Activated T-helper 17 cell treated with anti-CD3 and anti-CD28 coated beads, Interleukin-2, amount 50 U/mL, for 72 hours (primary cell): Measurements from ENCODE around the gene VCL. TPM values are rescaled to one million over a fixed set of nuclear protein-coding genes. Genes with fewer than 3 reads are reported as not detected.
A peak's percentile ranks its signal among the peaks of the same experiment; 100 is the strongest.
"Not testable (repeated sequence)": the region's sequence is repeated elsewhere in the genome, so short reads cannot be mapped to it uniquely, and the experiment has no call there.

Experiments
- ATAC-seq: fragments of 150-1000 bp; cut with Tn5 transposase; replicated peaks from 2 replicates; pipeline ENCODE4 v1.10.0; 2021; ENCODE audit warnings: mild to moderate bottlenecking, moderate library complexity
- H3K27ac Mint-ChIP-seq: one replicate; pipeline ENCODE4 v1.8.0; 2022; ENCODE audit warnings: mixed read lengths
- H3K27me3 Mint-ChIP-seq: one replicate; pipeline ENCODE4 v1.8.0; 2022; ENCODE audit warnings: mixed read lengths
- H3K36me3 Mint-ChIP-seq: one replicate; pipeline ENCODE4 v1.8.0; 2022; ENCODE audit warnings: low read depth, mild to moderate bottlenecking, mixed read lengths
- H3K4me1 Mint-ChIP-seq: one replicate; pipeline ENCODE4 v1.8.0; 2022; ENCODE audit warnings: mixed read lengths
- H3K4me3 Mint-ChIP-seq: one replicate; pipeline ENCODE4 v1.8.0; 2022; ENCODE audit warnings: mild to moderate bottlenecking, mixed read lengths
- H3K9me3 Mint-ChIP-seq: one replicate; pipeline ENCODE4 v1.8.0; 2022; ENCODE audit warnings: mixed read lengths
- total RNA-seq, 2 donors: library from RNA; stranded (reverse); gene quantifications; one replicate each; pipeline ENCODE4 v1.2.3, GENCODE V29; 2022

Gene VCL
- 10 to 100 TPM; 18.4 to 27.2 TPM for total RNA-seq

DNA sequence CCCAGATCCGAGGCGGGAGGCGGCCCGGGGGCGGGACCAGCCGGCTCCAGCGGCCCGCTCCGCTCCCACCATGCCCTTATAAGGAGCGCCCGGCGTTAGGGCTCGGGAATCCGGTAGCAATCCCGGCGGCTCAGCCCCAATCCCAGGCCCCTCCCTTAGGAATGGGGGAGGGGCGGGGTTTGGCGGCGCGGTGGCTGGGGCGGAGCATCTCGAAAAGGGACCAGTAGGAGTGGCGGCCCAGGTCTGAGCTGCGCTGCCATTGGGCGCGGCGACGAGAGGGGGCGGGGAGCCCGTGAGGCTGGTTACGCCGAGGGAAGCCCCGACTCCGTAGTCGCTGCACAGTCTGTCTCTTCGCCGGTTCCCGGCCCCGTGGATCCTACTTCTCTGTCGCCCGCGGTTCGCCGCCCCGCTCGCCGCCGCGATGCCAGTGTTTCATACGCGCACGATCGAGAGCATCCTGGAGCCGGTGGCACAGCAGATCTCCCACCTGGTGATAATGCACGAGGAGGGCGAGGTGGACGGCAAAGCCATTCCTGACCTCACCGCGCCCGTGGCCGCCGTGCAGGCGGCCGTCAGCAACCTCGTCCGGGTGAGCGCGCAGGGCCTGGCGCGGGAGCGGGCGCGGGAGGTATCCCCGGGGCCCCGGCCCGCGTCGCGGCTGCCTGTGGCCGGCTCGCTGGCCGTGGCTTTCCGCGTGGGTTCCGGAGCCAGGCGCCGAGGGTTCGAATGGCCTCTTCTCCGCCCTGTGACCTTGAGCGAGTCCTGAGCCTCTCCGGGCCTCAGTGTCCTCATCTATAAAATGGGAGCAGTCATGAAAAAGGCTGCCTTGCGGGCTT lies at the start of gene VCL:
TSS of gene VCL (plus strand) at position 330 of the 836 bp plus-strand sequence. CDS start at position 422, 92 bp downstream.
- Mint-ChIP-seq H3K9me3 (no peaks in the 10 kb centered on the region), H3K27ac (peak within 1 kb of the TSS; percentile 95), H3K36me3 (peaks cover 12% of the 10 kb centered on the region), H3K27me3 (no peaks in the 10 kb centered on the region), H3K4me1 (peaks cover 40% of the 10 kb centered on the region), H3K4me3 (peak within 1 kb of the TSS; percentile 99)
- ATAC-seq = peak; percentile 96

DNA sequence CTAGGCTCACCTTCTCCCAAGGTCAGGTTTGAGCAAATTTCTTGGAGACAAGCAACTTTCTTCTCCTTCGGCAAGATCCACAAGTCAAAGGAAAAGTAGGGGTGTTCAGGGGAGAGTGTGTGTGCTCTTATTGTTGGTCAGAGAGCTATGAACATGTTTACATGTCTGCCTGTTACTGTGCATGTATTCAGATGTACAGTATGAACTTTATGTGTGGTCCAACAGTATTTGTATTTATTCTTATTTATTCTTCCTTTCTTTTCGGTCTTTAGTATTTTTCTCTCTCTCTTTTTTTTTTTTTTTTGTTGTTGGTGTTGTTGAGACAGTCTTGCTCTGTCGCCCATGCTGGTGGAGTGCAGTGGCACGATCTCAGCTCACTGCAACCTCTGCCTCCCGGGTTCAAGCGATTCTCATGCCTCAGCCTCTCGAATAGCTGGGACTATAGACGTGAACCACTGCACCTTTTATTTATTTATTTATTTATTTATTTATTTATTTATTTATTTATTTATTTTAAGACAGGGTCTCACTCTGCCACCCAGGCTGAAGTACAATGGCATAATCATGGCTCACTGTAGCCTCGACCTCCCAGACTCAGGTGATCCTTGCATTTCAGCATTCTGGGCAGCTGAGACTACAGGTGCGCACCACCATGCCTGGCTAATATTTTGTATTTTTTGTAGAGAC lies 48.8 kb upstream of the VCL start:
- no peak for ATAC-seq
- Mint-ChIP-seq H3K27me3 (no peaks in the 10 kb centered on the region), H3K9me3 (no peaks in the 10 kb centered on the region), H3K27ac (no peak overlapping the region), H3K4me3 (no peak overlapping the region), H3K36me3 (no peaks in the 10 kb centered on the region), H3K4me1 (peaks cover 7% of the 10 kb centered on the region)

DNA sequence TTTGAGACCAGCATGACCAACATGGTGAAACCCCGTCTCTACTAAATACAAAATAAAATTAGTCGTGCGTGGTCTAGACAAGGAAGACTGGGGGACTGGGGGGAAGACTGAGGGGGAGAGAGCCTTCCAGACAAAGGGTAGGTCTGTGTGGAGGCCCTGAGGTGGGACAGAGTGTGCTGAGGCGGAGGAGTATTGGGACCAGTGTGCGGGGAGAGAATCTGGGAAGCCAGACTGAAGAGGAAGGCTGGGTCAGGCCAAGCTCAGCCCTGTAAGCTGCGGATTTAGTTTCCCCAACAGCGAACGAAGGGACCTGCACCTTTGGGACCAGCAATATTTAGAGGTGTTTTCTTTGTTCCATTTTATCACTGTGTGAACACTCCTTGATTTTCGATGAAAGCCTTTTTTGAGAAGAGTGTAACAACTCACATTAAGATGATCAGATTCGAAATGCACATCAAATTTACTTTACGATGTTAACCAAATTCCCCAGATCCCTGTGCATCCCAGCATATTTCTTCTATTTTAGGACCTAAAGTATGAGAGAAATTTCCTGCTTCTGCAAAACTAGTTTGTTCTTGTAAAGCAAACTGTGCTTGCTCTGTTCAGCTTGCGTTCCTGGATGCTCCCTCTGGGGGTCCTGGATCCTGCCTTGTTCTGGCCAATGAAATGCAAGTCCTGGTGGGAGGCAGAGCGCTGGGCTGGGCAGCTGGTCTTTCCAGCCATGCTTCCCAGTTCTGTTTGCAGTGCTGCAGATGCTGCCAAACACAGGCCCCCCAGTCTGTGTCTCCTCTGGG lies 47.6 kb upstream of the VCL start:
- Mint-ChIP-seq H3K27me3 (no peaks in the 10 kb centered on the region), H3K9me3 (no peaks in the 10 kb centered on the region), H3K4me3 (no peak overlapping the region), H3K27ac (no peak overlapping the region), H3K36me3 (no peaks in the 10 kb centered on the region), H3K4me1 (peaks cover 7% of the 10 kb centered on the region)
- no peak for ATAC-seq

- H3K27ac Mint-ChIP-seq = peak overlapping the region; percentile 18
- H3K36me3 Mint-ChIP-seq = no peaks in the 10 kb centered on the region
- peaks cover 28% of the 10 kb centered on the region for H3K4me1 Mint-ChIP-seq
- peak overlapping the region; percentile 9 for H3K4me3 Mint-ChIP-seq
- H3K27me3 Mint-ChIP-seq = no peaks in the 10 kb centered on the region
- H3K9me3 Mint-ChIP-seq = no peaks in the 10 kb centered on the region
- ATAC-seq = peak; percentile 76
Observed at GRCh38 chr10:73953665-73954064, 44.3 kb upstream of the VCL start.

DNA sequence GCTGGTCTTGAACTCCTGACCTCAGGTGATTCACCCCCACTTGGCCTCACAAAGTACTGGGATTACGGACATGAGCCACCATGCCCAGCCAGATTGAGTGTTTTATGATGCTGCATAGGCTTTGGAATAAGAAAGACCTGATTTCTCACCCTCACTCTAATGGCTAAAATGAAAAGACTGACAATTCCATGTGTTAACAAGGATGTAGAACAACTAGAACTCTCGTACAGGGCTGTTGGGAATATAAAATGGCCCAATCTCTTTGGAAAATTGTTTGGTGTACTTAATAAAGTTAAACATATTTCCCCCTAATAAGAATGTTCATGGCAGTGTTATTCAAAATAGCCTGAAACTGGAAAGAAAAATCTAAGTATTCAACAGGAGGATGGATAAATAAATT lies 43.2 kb upstream of the VCL start:
- H3K9me3 Mint-ChIP-seq = no peaks in the 10 kb centered on the region
- no peak overlapping the region for H3K27ac Mint-ChIP-seq
- no peaks in the 10 kb centered on the region for H3K36me3 Mint-ChIP-seq
- H3K27me3 Mint-ChIP-seq = no peaks in the 10 kb centered on the region
- peaks cover 35% of the 10 kb centered on the region for H3K4me1 Mint-ChIP-seq
- no peak for ATAC-seq
- no peak overlapping the region for H3K4me3 Mint-ChIP-seq

DNA sequence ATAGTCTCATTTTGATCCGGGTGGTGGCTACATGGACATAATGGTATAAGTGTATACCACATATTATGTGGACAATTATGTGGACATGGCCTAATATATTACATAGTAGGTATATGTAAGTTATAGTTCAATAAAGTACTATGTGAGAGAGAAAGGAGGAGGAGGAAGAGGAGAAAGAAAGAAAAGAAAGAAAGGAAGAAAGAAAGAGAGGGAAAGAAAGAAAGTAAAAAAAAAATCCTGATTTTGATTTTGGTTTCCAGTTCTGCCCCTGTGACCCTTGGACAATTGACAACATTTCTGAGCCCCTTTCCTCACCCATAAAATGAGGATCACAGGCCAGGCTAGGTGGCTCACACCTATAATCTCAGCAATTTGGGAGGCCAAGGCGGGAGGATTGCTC lies 42.2 kb upstream of the VCL start:
- Mint-ChIP-seq H3K27ac (peak overlapping the region; percentile 84), H3K9me3 (no peaks in the 10 kb centered on the region), H3K4me3 (peak overlapping the region; percentile 51), H3K36me3 (no peaks in the 10 kb centered on the region), H3K4me1 (peaks cover 44% of the 10 kb centered on the region), H3K27me3 (no peaks in the 10 kb centered on the region)
- ATAC-seq = no peak

- Mint-ChIP-seq H3K4me1 (peaks cover 44% of the 10 kb centered on the region), H3K27ac (peak overlapping the region; percentile 77), H3K9me3 (no peaks in the 10 kb centered on the region), H3K27me3 (no peaks in the 10 kb centered on the region), H3K36me3 (no peaks in the 10 kb centered on the region), H3K4me3 (peak overlapping the region; percentile 80)
- peak; percentile 76 for ATAC-seq
Observed at GRCh38 chr10:73956476-73957359, 41.2 kb upstream of the VCL start.

GRCh38 chr10:73959484-73960243 lies 38.3 kb upstream of the VCL start:
- Mint-ChIP-seq H3K4me1 (peaks cover 36% of the 10 kb centered on the region), H3K36me3 (no peaks in the 10 kb centered on the region), H3K27me3 (no peaks in the 10 kb centered on the region), H3K9me3 (no peaks in the 10 kb centered on the region), H3K27ac (peak overlapping the region; percentile 42), H3K4me3 (peak overlapping the region; percentile 34)
- peak; percentile 18 for ATAC-seq

DNA sequence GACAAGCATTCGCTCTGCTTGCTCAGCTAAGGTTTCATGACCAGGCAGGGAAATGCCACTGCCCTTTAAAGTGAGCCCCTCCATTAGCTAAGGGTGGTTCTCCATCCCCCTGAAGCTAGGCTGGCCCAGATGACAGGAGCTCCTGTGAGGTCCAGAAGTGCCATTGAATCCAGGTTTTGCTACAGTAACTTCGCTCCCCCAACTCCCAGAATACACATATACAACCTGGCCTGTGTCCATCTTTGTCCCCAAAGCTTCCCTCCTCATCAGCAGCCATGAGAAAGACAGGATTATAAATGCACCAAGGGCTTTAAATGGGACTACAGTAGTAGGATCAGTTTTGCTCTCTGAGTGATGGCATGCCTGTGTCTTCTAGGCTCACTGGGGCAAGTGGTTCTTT lies 35.5 kb upstream of the VCL start:
- Mint-ChIP-seq H3K27me3 (no peaks in the 10 kb centered on the region), H3K4me3 (no peak overlapping the region), H3K4me1 (peaks cover 20% of the 10 kb centered on the region), H3K27ac (no peak overlapping the region), H3K36me3 (no peaks in the 10 kb centered on the region), H3K9me3 (no peaks in the 10 kb centered on the region)
- no peak for ATAC-seq

DNA sequence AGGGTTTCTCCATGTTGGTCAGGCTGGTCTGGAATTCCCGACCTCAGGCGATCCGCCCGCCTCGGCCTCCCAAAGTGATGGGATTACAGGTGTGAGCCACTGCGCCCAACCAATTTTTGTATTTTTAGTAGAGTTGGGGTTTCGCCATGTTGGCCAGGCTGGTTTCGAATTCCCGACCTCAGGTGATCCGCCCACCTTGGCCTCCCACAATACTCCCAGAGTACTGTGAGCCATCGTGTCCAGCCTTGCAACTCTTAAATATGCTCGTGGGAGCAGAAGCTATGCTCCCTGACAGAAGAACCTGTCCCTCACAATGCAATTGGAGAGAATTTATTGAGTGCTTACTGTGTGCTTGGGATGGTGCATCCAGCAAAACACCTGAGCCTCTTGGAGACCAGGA lies 34.4 kb upstream of the VCL start:
- H3K27ac Mint-ChIP-seq, ATAC-seq, H3K9me3 Mint-ChIP-seq, H3K36me3 Mint-ChIP-seq, H3K27me3 Mint-ChIP-seq, H3K4me3 Mint-ChIP-seq: not testable (repeated sequence)
- H3K4me1 Mint-ChIP-seq = peaks cover 17% of the 10 kb centered on the region

DNA sequence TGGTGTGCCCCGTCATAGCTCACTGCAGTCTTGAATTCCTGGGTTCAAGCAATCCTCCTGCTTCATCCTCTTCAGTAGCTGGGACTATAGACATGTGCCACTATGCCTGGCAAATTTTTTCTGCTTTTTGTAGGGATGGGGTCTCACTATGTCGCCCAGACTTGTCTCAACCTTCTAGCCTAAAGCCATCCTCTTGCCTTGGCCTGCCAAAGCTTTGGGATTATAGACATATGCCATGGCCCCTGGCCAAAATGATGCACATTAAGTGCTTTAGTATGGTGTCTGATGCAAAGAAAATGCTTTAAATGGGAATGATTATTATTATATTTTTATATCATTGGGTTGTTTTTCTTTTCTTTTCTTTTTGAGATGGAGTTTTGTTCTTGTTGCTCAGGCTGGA lies 33.2 kb upstream of the VCL start:
- ATAC-seq = no peak
- H3K36me3 Mint-ChIP-seq = no peaks in the 10 kb centered on the region
- H3K27ac Mint-ChIP-seq = no peak overlapping the region
- peaks cover 9% of the 10 kb centered on the region for H3K4me1 Mint-ChIP-seq
- H3K27me3 Mint-ChIP-seq = no peaks in the 10 kb centered on the region
- no peaks in the 10 kb centered on the region for H3K9me3 Mint-ChIP-seq
- H3K4me3 Mint-ChIP-seq = no peak overlapping the region

GRCh38 chr10:73965267-73965889 lies 32.5 kb upstream of the VCL start:
- not testable (repeated sequence) for H3K9me3 Mint-ChIP-seq, ATAC-seq, H3K27me3 Mint-ChIP-seq, H3K4me3 Mint-ChIP-seq, H3K36me3 Mint-ChIP-seq, H3K4me1 Mint-ChIP-seq, H3K27ac Mint-ChIP-seq
